K562 (cell line): ENCODE measurements around the gene ODAPH. TPM values are rescaled to one million over a fixed set of nuclear protein-coding genes. Genes with fewer than 3 reads are reported as not detected.
"Not testable (repeated sequence)": the region's sequence is repeated elsewhere in the genome, so short reads cannot be mapped to it uniquely, and the experiment has no call there.

Source experiments
- ATAC-seq: fragments of 200-7000 bp; cut with Tn5 transposase; 3 replicates; pipeline ENCODE4 v1.9.1; 2020; ENCODE audit warnings: moderate library complexity
- BruUV-seq: library from RNA; stranded (reverse); fragments of 400-500 nt; replicated peaks from 2 replicates; lab custom pipeline; 2021; lab: Mats Ljungman, UMichigan
- CTCF ChIA-PET: fragments of 300-600 bp; formaldehyde crosslinking; extraction: SDS; loops from one replicate; lab custom pipeline; 2021; ENCODE audit warnings: low intra/inter-chr PET ratio; lab: Yijun Ruan, JAX
- POLR2A ChIA-PET: fragments of 300-600, 350-650 bp; sonication (Branson Sonifier 250); formaldehyde crosslinking; extraction: SDS; loops from one replicate; lab custom pipeline; 2021; ENCODE audit warnings: antibody characterized with exemption, inconsistent platforms; lab: Yijun Ruan, JAX
- DNase-seq, 4 experiments: peaks; one replicate each; pipeline versions ENCODE4 v3.0.0 to v3.0.0-alpha.2; 2011 to 2018; ENCODE audit warnings: low spot score in 3 of 4, mixed read lengths in 3 of 4; ENCODE audit errors: extremely low read depth in 1 of 4
- FAIRE-seq: peaks from 2 replicates; lab custom pipeline; 2011; peaks lifted over from hg19 to GRCh38; lab: Jason Lieb, UNC
- H2AFZ ChIP-seq: 2 replicates; pipeline ENCODE4 v1.6.0; 2011; ENCODE audit warnings: low read depth, low read length, control low read depth, inconsistent platforms
- H3K27ac ChIP-seq: fragments of 200-600 bp; 3 replicates; pipeline ENCODE4 v1.8.0; 2011; ENCODE audit warnings: low read depth, mild to moderate bottlenecking, control low read depth, inconsistent platforms, low read length, moderate library complexity, mixed read lengths; ENCODE audit errors: extremely low read depth
- H3K27me3 ChIP-seq, 2 experiments: fragments of 300-600 bp in 1 of 2; 2 replicates in 1 of 2; 3 replicates in 1 of 2; pipeline versions ENCODE4 v1.6.0 to v1.8.0; 2011; ENCODE audit warnings: inconsistent platforms in 2 of 2, low read length in 2 of 2, mild to moderate bottlenecking in 1 of 2, mixed read lengths in 1 of 2, moderate library complexity in 1 of 2; ENCODE audit not compliant: control insufficient read depth in 2 of 2, insufficient read depth in 2 of 2
- H3K36me3 ChIP-seq: fragments of 300-600 bp; 3 replicates; pipeline ENCODE4 v1.8.0; 2011; ENCODE audit warnings: mild to moderate bottlenecking, low read length, inconsistent platforms; ENCODE audit not compliant: control insufficient read depth, insufficient read depth
- H3K4me1 ChIP-seq, 2 experiments: fragments of 200-600 bp in 1 of 2; replicated peaks in 1 of 2; 2 replicates in 1 of 2; 3 replicates in 1 of 2; pipeline versions ENCODE4 v1.5.1 to v1.8.0; 2011; ENCODE audit warnings: inconsistent platforms in 2 of 2, low read length in 2 of 2, mild to moderate bottlenecking in 1 of 2, mixed read lengths in 1 of 2, moderate library complexity in 1 of 2; ENCODE audit not compliant: control insufficient read depth in 2 of 2, insufficient read depth in 2 of 2
- H3K4me2 ChIP-seq: 2 replicates; pipeline ENCODE4 v1.6.1; 2011; ENCODE audit warnings: low read length, control low read depth, inconsistent platforms, mixed read lengths; ENCODE audit not compliant: insufficient read depth
- H3K4me3 ChIP-seq: fragments of 200-600 bp; sonication (generic), shearing (Covaris generic); 2 replicates; pipeline ENCODE4 v1.5.1; 2016; ENCODE audit warnings: control low read depth, inconsistent platforms
- H3K79me2 ChIP-seq: fragments of 200-600 bp; 3 replicates; pipeline ENCODE4 v1.8.0; 2011; ENCODE audit warnings: low read length, inconsistent platforms; ENCODE audit not compliant: control insufficient read depth, insufficient read depth
- H3K9ac ChIP-seq, 2 experiments: 2 replicates each; pipeline versions ENCODE4 v1.6.0 to v1.6.1; 2011; ENCODE audit warnings: low read depth in 2 of 2, low read length in 2 of 2, control low read depth in 1 of 2, inconsistent platforms in 1 of 2, mild to moderate bottlenecking in 1 of 2, mixed read lengths in 1 of 2; ENCODE audit not compliant: insufficient read depth in 1 of 2
- H3K9me1 ChIP-seq: one replicate; pipeline ENCODE4 v1.6.0; 2011; ENCODE audit warnings: inconsistent platforms, mild to moderate bottlenecking, low read length, moderate library complexity; ENCODE audit not compliant: control insufficient read depth, insufficient read depth
- H3K9me3 ChIP-seq: replicated peaks from 2 replicates; pipeline ENCODE4 v1.5.1; 2011; ENCODE audit warnings: low read depth, low read length, inconsistent platforms; ENCODE audit not compliant: control insufficient read depth, insufficient read depth
- H4K20me1 ChIP-seq: replicated peaks from 2 replicates; pipeline ENCODE4 v1.6.1; 2011; ENCODE audit warnings: low read length, inconsistent platforms, mixed read lengths; ENCODE audit not compliant: control insufficient read depth, insufficient read depth
- CBX3 ChIP-seq, 2 experiments: IDR thresholded peaks; 1 replicate in 1 of 2; 2 replicates in 1 of 2; pipeline ENCODE4 v1.6.1; 2012; ENCODE audit warnings: inconsistent platforms in 2 of 2, low read length in 2 of 2, borderline replicate concordance in 1 of 2, control low read depth in 1 of 2
- CC2D1A ChIP-seq: fragments of 450-650 bp; IDR thresholded peaks from 2 replicates; pipeline ENCODE4 v1.6.1; 2017; ENCODE audit warnings: mild to moderate bottlenecking
- EHMT2 ChIP-seq: fragments of 450-650 bp; IDR thresholded peaks from 2 replicates; pipeline ENCODE4 v1.6.1; 2018; ENCODE audit warnings: antibody characterized with exemption
- NFIC ChIP-seq: fragments of 450-650 bp; IDR thresholded peaks from 2 replicates; pipeline ENCODE4 v1.6.1; 2017; ENCODE audit warnings: mild to moderate bottlenecking, inconsistent platforms
- TRIM24 ChIP-seq, 2 experiments: fragments of 450-650 bp; IDR thresholded peaks; 2 replicates each; pipeline ENCODE4 v1.6.1; 2016
- ZFP36 ChIP-seq: fragments of 150-350 bp; IDR thresholded peaks from 2 replicates; pipeline ENCODE4 v1.6.1; 2018; ENCODE audit warnings: low read length, low read depth; ENCODE audit not compliant: partially characterized antibody
- ZNF766 ChIP-seq: fragments of 200-800 bp; sonication (Bioruptor generic); conservative IDR thresholded peaks from 2 replicates; pipeline ENCODE4 v1.6.1; 2016; ENCODE audit warnings: missing genetic modification characterization, missing compliant biosample characterization
- WGBS: fragments of 100-300 bp; shearing (Covaris generic); methylation state at CpG from one replicate; pipeline ENCODE4 v1.1.6; 2016; ENCODE audit warnings: low coverage, mixed read lengths; ENCODE audit not compliant: insufficient coverage; ENCODE audit errors: missing lambda C conversion rate; 5-methylcytosine and 5-hydroxymethylcytosine counted together
- in situ Hi-C: fragments of 300-500 bp; cut with MboI; formaldehyde crosslinking; loops from 4 replicates; pipeline ENCODE4 v1.15.0; 2018; ENCODE audit warnings: inconsistent platforms, mixed read lengths
- intact Hi-C: fragments of 100-400 bp; cut with micrococcal nuclease; formaldehyde crosslinking; loops from 2 replicates; pipeline ENCODE4 v1.14.2; 2022
- polyA plus RNA-seq, 8 experiments: library from polyadenylated mRNA; depleted of rRNA in 4 of 8; stranded (reverse) in 5 of 8; unstranded in 3 of 8; fragments of >200 nt; fragmentation: Nextera tagmentation in 2 of 8; fragmentation: Illumina TruSeq in 1 of 8; extraction: Ambion mirVana in 2 of 8; extraction: Trizol in 1 of 8; gene quantifications; 2 replicates each; pipeline versions ENCODE4 v1.2.1 to v1.2.3, GENCODE V29; 2011 to 2014; ENCODE audit warnings: inconsistent platforms in 1 of 8, missing spikeins in 1 of 8
- total RNA-seq, 7 experiments: library from RNA; depleted of rRNA in 6 of 7; stranded (reverse); fragments of >200 nt in 6 of 7; fragmentation: Illumina TruSeq in 2 of 7; extraction: Trizol in 2 of 7; gene quantifications; 2 replicates each; pipeline versions ENCODE4 v1.2.1 to v1.2.3, GENCODE V29; 2011 to 2021; ENCODE audit warnings: low replicate concordance in 1 of 7
- TF ChIP-seq, protein P1 (sequence below): fragments of 450-650 bp; IDR thresholded peaks from 2 replicates; pipeline ENCODE4 v1.6.1; 2016; ENCODE audit warnings: mild to moderate bottlenecking
- TF ChIP-seq, protein P2 (sequence below): sonication (generic); formaldehyde crosslinking; IDR thresholded peaks from 2 replicates; pipeline ENCODE4 v1.8.1; 2023; ENCODE audit warnings: mild to moderate bottlenecking, missing genetic modification reagents

The ODAPH gene
- total and polyA plus RNA-seq, 9 of the 15 experiments (the other 6 are each of a cell fraction or from before 2014, with no cell fraction given), result not detected

DNA sequence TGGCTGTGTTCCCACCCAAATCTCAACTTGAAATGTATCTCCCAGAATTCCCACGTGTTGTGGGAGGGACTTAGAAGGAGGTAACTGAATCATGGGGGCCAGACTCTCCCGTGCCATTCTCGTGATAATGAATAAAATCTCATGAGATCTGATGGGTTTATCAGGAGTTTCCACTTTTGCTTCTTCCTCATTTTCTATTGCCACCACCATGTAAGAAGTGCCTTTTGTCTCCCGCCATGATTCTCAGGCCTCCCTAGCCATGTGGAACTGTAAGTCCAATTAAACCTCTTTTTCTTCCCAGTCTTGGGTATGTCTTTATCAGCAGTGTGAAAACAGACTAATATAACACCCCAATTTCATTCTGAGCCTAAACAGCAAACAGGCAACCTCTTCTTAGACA, 46.3 kb upstream of the ODAPH start:
- H3K9me1 ChIP-seq, H3K27me3 ChIP-seq, FAIRE-seq, H2AFZ ChIP-seq, H3K9me3 ChIP-seq, H3K9ac ChIP-seq, intact Hi-C loops, ATAC-seq, H3K4me2 ChIP-seq, H3K27ac ChIP-seq, in situ Hi-C loops, BruUV-seq, CTCF ChIA-PET, H3K4me3 ChIP-seq: not testable (repeated sequence)
- TF ChIP-seq EHMT2 (peak; percentile 60), TRIM24 (IDR thresholded peaks at IDR 0.05) (peak; percentile 74 to 79), ZNF766 (CRISPR knock-in tag) (peak; percentile 97), ZFP36 (peak; percentile 88), NFIC (peak; percentile 39), CC2D1A (peak; percentile 58), CBX3 (IDR thresholded peaks at IDR 0.05; ENCODE audit: borderline replicate concordance in 1 of 2, low read length in 2 of 2) (peak in 1 of 2 experiments; percentile 76; a peak in 2 of 3 replicates)
- TF ChIP-seq, protein P1, sequence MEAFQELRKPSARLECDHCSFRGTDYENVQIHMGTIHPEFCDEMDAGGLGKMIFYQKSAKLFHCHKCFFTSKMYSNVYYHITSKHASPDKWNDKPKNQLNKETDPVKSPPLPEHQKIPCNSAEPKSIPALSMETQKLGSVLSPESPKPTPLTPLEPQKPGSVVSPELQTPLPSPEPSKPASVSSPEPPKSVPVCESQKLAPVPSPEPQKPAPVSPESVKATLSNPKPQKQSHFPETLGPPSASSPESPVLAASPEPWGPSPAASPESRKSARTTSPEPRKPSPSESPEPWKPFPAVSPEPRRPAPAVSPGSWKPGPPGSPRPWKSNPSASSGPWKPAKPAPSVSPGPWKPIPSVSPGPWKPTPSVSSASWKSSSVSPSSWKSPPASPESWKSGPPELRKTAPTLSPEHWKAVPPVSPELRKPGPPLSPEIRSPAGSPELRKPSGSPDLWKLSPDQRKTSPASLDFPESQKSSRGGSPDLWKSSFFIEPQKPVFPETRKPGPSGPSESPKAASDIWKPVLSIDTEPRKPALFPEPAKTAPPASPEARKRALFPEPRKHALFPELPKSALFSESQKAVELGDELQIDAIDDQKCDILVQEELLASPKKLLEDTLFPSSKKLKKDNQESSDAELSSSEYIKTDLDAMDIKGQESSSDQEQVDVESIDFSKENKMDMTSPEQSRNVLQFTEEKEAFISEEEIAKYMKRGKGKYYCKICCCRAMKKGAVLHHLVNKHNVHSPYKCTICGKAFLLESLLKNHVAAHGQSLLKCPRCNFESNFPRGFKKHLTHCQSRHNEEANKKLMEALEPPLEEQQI, result peak; percentile 81
- TF ChIP-seq, protein P2, sequence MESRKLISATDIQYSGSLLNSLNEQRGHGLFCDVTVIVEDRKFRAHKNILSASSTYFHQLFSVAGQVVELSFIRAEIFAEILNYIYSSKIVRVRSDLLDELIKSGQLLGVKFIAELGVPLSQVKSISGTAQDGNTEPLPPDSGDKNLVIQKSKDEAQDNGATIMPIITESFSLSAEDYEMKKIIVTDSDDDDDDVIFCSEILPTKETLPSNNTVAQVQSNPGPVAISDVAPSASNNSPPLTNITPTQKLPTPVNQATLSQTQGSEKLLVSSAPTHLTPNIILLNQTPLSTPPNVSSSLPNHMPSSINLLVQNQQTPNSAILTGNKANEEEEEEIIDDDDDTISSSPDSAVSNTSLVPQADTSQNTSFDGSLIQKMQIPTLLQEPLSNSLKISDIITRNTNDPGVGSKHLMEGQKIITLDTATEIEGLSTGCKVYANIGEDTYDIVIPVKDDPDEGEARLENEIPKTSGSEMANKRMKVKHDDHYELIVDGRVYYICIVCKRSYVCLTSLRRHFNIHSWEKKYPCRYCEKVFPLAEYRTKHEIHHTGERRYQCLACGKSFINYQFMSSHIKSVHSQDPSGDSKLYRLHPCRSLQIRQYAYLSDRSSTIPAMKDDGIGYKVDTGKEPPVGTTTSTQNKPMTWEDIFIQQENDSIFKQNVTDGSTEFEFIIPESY (CRISPR knock-in tag), result peak; percentile 91
- Histone ChIP-seq H3K79me2 (peaks cover 74% of the 10 kb centered on the region), H3K36me3 (peaks cover 48% of the 10 kb centered on the region; the same call in 2 of the 3 replicates), H3K4me1 (peaks cover 0 to 18% of the 10 kb centered on the region in 2 experiments; a peak in 4 of 5 replicates), H4K20me1 (peaks cover 10% of the 10 kb centered on the region; the same call in 1 of the 2 replicates)
- DNase-seq, result peak in 1 of 4 experiments; percentile 17
- WGBS, result 37% methylated on average over 4 of the region's 4 CpGs
- POLR2A ChIA-PET, result interaction anchor here (1.3 kb wide), 1 partner anchor 9 kb away, joined by 4 read pairs; no protein-coding TSS in a partner anchor
